ENCODE measurements around the gene NMT2. TPM values are rescaled to one million over a fixed set of nuclear protein-coding genes. Genes with fewer than 3 reads are reported as not detected.

The NMT2 gene
- total RNA-seq, 6 experiments from 2014 or later, result 18.1 to 34.5 (median 30.8) TPM

GRCh38 chr10:15158972-15159371, 9.5 kb downstream of the NMT2 start:
- Histone ChIP-seq H3K4me1 (no peaks in the 10 kb centered on the region), H3K4me3 (no peak overlapping the region), H3K27ac (no peak overlapping the region), H3K36me3 (no peaks in the 10 kb centered on the region), H3K27me3 (no peaks in the 10 kb centered on the region), H3K9me3 (no peaks in the 10 kb centered on the region)
- intact Hi-C loops (cut with DNase I), result no loop called here
- ATAC-seq (peak in 1 of 4 donors; percentile 16), DNase-seq (no peak)
- TF ChIP-seq POLR2A (IDR thresholded peaks at IDR 0.05), result no peak
- TF ChIP-seq, protein P1, sequence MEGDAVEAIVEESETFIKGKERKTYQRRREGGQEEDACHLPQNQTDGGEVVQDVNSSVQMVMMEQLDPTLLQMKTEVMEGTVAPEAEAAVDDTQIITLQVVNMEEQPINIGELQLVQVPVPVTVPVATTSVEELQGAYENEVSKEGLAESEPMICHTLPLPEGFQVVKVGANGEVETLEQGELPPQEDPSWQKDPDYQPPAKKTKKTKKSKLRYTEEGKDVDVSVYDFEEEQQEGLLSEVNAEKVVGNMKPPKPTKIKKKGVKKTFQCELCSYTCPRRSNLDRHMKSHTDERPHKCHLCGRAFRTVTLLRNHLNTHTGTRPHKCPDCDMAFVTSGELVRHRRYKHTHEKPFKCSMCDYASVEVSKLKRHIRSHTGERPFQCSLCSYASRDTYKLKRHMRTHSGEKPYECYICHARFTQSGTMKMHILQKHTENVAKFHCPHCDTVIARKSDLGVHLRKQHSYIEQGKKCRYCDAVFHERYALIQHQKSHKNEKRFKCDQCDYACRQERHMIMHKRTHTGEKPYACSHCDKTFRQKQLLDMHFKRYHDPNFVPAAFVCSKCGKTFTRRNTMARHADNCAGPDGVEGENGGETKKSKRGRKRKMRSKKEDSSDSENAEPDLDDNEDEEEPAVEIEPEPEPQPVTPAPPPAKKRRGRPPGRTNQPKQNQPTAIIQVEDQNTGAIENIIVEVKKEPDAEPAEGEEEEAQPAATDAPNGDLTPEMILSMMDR (IDR thresholded peaks at IDR 0.05), result no peak

DNA sequence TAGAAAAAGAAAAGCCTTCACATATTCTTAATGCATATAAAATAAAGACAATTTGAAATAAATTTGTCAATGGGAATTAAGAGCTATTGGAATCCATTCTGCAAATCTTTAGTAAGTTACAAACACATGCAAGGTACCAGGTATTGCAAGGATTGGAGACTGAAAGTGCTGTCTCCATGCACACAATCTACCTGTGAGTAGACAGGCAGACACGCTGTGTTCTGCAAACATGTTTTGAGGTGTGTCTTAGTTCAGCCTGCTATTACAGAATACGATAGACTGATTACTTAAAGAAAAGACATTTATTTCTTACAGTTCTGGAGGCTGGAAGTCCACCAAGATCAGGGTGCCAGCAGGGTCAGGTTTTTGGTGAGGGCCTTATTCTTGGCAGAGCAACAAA, 10.0 kb downstream of the NMT2 start:
- intact Hi-C loops (cut with DNase I), result no loop called here
- Histone ChIP-seq H3K27me3 (no peaks in the 10 kb centered on the region), H3K27ac (no peak overlapping the region), H3K36me3 (no peaks in the 10 kb centered on the region), H3K9me3 (no peaks in the 10 kb centered on the region), H3K4me1 (no peaks in the 10 kb centered on the region), H3K4me3 (no peak overlapping the region)
- peak in 3 of 4 donors; percentile 29 to 43 (median 36) for ATAC-seq
- no peak for DNase-seq
- TF ChIP-seq, protein P1 (IDR thresholded peaks at IDR 0.05), result no peak
- TF ChIP-seq POLR2A (IDR thresholded peaks at IDR 0.05), result no peak
- WGBS (ENCODE audit: insufficient coverage, low coverage, low lambda C conversion rate, missing lambda C conversion rate), result 50% methylated on average over 1 of the region's 2 CpGs

GRCh38 chr10:15155978-15156656, 12.4 kb downstream of the NMT2 start:
- intact Hi-C loops (cut with DNase I), result no loop called here
- Histone ChIP-seq H3K36me3 (no peaks in the 10 kb centered on the region), H3K4me3 (no peak overlapping the region), H3K27ac (no peak overlapping the region), H3K9me3 (no peaks in the 10 kb centered on the region), H3K27me3 (no peaks in the 10 kb centered on the region), H3K4me1 (peaks cover 0 to 22% (median 0%) of the 10 kb centered on the region in 4 donors)
- DNase-seq (no peak), ATAC-seq (no peak)
- TF ChIP-seq, protein P1 (IDR thresholded peaks at IDR 0.05), result no peak
- TF ChIP-seq POLR2A (IDR thresholded peaks at IDR 0.05), result no peak
- 95% methylated on average over 12 of the region's 14 CpGs for WGBS (ENCODE audit: insufficient coverage, low coverage, low lambda C conversion rate, missing lambda C conversion rate)

DNA sequence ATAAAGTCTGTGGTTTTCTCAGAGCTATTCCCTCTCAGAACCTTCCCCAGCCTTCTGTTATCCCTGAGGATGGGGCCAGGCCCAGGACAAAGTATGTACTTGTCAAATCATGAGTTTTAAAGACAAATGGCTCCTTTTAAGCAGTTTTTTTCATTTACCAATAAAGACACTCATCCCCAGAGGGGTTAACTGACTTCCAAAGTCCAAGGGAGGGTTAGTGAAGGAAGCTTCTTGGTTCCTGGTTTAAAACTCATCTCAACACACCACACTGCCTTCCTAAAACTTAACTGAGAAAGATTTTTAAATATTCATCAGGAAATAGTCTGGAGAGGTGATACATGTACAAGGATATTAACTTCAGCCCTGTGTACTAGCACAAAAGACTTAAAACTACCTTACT, 15.9 kb downstream of the NMT2 start:
- ATAC-seq (peak; percentile 11 to 39 (median 16)), DNase-seq (no peak)
- Histone ChIP-seq H3K4me3 (no peak overlapping the region), H3K36me3 (no peaks in the 10 kb centered on the region), H3K27ac (peak overlapping the region; percentile 13 to 71 (median 51)), H3K4me1 (peaks cover 0 to 31% (median 0%) of the 10 kb centered on the region in 4 donors), H3K27me3 (no peaks in the 10 kb centered on the region), H3K9me3 (no peaks in the 10 kb centered on the region)
- TF ChIP-seq POLR2A (IDR thresholded peaks at IDR 0.05), result no peak
- TF ChIP-seq, protein P1 (IDR thresholded peaks at IDR 0.05), result no peak
- intact Hi-C loops (cut with DNase I), result no loop called here

GRCh38 chr10:15150563-15150962, 17.9 kb downstream of the NMT2 start:
- Histone ChIP-seq H3K27ac (no peak overlapping the region), H3K27me3 (no peaks in the 10 kb centered on the region), H3K4me1 (peaks cover 0 to 31% (median 0%) of the 10 kb centered on the region in 4 donors), H3K4me3 (no peak overlapping the region), H3K9me3 (no peaks in the 10 kb centered on the region), H3K36me3 (no peaks in the 10 kb centered on the region)
- TF ChIP-seq, protein P1 (IDR thresholded peaks at IDR 0.05), result no peak
- TF ChIP-seq POLR2A (IDR thresholded peaks at IDR 0.05), result no peak
- 83% methylated on average over 2 of the region's 7 CpGs for WGBS (ENCODE audit: insufficient coverage, low coverage, low lambda C conversion rate, missing lambda C conversion rate)
- no peak for DNase-seq
- intact Hi-C loops (cut with DNase I), result no loop called here
- peak; percentile 30 to 64 (median 40) for ATAC-seq

Data from right lobe of liver (tissue), 6 donors.